Progenitor cell of endocrine pancreas (in vitro differentiated cells): ENCODE data around the gene HOXA4. TPM values are rescaled to one million over a fixed set of nuclear protein-coding genes. Genes with fewer than 3 reads are reported as not detected.

Source experiments
- DNase-seq: peaks from one replicate; pipeline ENCODE4 v3.0.0; 2021; ENCODE audit warnings: low spot score; ENCODE audit not compliant: unreplicated experiment
- H3K27ac Mint-ChIP-seq: 2 replicates; pipeline ENCODE4 v1.8.0; 2021; ENCODE audit warnings: mild to moderate bottlenecking, moderate library complexity, mixed read lengths
- H3K27me3 Mint-ChIP-seq: 2 replicates; pipeline ENCODE4 v1.8.0; 2021; ENCODE audit warnings: mixed read lengths
- H3K36me3 Mint-ChIP-seq: 2 replicates; pipeline ENCODE4 v1.8.0; 2022; ENCODE audit warnings: mixed read lengths; ENCODE audit not compliant: insufficient read depth
- H3K4me1 Mint-ChIP-seq: 2 replicates; pipeline ENCODE4 v1.8.0; 2021; ENCODE audit warnings: low read depth, mixed read lengths
- H3K4me3 Mint-ChIP-seq: 2 replicates; pipeline ENCODE4 v1.8.0; 2021; ENCODE audit warnings: low read depth, mild to moderate bottlenecking, moderate library complexity, mixed read lengths
- H3K9me3 Mint-ChIP-seq: 2 replicates; pipeline ENCODE4 v1.8.0; 2021; ENCODE audit warnings: low read depth, mixed read lengths
- CTCF ChIP-seq: fragments of 200-600 bp; sonication (generic); IDR thresholded peaks from one replicate; pipeline ENCODE4 v1.5.0; 2021; ENCODE audit warnings: antibody characterized with exemption, mild to moderate bottlenecking; ENCODE audit not compliant: unreplicated experiment
- total RNA-seq: library from RNA; stranded (reverse); gene quantifications from 2 replicates; pipeline ENCODE4 v1.2.1, GENCODE V29; 2021

HOXA4 gene
- total RNA-seq, 1 donor from 2014 or later: 13.7 TPM

DNA sequence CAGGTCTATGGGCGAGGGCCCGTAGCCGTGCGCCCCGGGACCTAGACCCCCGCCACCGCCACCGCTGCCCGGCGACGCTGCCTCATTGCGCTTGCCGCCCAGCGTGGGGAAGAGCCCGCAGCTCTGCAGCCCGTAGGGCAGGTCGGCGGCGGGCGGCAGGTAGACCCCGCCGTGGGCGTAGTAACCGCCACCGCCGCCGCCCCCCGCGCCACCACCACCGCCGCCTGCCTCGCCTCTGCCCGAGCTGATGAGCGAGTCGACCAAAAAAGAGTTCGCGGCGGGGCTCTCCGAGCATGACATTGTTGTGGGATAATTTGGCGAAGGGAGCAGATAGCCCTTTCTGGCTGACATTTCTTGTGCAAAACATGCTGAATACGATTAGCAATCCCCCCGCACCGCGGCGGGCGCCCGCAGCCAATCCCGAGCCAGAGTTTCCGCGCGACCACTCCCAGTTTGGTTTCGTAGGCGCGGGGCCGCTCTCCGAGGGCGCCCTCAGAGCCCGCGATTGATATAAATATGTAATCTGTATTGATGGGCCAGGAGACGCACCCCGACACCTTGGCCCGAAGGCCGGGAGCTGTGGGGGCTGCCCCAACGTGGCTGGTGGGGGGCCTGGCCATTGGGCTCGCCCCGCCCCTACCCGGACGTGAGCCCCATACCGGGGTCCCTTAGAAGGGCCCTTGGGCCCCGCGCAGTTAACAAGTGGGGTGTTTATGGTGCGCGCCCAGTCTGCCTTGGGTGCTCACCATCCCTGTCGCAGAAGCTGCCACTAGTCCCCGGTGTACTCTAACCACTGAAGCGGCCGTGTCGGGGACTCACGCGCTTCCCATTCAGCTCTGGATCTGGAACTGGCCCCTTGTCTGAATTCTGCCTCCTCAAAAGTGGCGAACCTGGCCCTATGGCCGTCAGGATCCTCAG is 43.7 kb upstream of the HOXA4 start, which contains the start of gene HOXA10:
Gene HOXA10 (minus strand): TSS at position 365 of the 918 bp plus-strand sequence. CDS start 14 bp downstream, at position 351.
- Mint-ChIP-seq H3K4me1 (peaks cover 1% of the 10 kb centered on the region), H3K9me3 (no peaks in the 10 kb centered on the region), H3K27me3 (peaks cover 84% of the 10 kb centered on the region), H3K4me3 (peak within 1 kb of the TSS; percentile 41), H3K27ac (no peak within 1 kb of the TSS), H3K36me3 (no peaks in the 10 kb centered on the region)
- TF ChIP-seq CTCF: no peak
- no peak for DNase-seq

- no peaks in the 10 kb centered on the region for H3K36me3 Mint-ChIP-seq
- no peak overlapping the region for H3K27ac Mint-ChIP-seq
- no peak for TF ChIP-seq CTCF
- no peaks in the 10 kb centered on the region for H3K9me3 Mint-ChIP-seq
- H3K4me3 Mint-ChIP-seq: no peak overlapping the region
- H3K4me1 Mint-ChIP-seq: peaks cover 3% of the 10 kb centered on the region
- H3K27me3 Mint-ChIP-seq: peaks cover 84% of the 10 kb centered on the region
- no peak for DNase-seq
Observed at GRCh38 chr7:27173511-27173955, 43.0 kb upstream of the HOXA4 start.

GRCh38 chr7:27172823-27173510 is 42.4 kb upstream of the HOXA4 start:
- Mint-ChIP-seq H3K27me3 (peaks cover 84% of the 10 kb centered on the region), H3K4me1 (peaks cover 4% of the 10 kb centered on the region), H3K27ac (no peak overlapping the region), H3K36me3 (no peaks in the 10 kb centered on the region), H3K9me3 (no peaks in the 10 kb centered on the region), H3K4me3 (no peak overlapping the region)
- DNase-seq: no peak
- no peak for TF ChIP-seq CTCF

DNA sequence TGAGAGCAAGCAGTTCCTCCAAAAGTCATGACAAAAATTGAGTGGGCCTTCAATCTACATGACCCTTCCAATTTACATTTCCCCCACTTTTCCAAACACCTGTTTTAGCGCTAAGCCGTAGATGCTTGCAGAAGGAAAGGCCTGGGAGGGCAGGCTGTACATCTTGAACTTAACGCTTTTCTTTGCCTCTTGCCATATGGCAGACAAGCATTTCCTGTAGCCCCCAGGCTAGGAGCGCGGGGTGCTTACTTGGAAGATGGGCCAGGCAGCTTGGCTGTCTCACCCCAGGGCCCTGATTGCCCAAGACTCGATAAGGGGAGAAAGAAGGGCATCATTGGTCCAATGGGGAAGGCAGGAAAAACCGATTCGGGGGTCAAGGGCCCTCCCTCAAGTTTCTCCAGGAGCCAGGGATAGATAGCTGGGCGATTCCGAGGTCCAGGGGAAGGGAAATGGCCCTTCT is 41.8 kb upstream of the HOXA4 start:
- no peaks in the 10 kb centered on the region for H3K36me3 Mint-ChIP-seq

More for the DNA sequence above, 41.8 kb upstream of the HOXA4 start:
- Mint-ChIP-seq H3K4me1 (peaks cover 4% of the 10 kb centered on the region), H3K9me3 (no peaks in the 10 kb centered on the region), H3K4me3 (no peak overlapping the region), H3K27ac (no peak overlapping the region), H3K27me3 (peaks cover 84% of the 10 kb centered on the region)
- no peak for TF ChIP-seq CTCF
- no peak for DNase-seq
